ENCODE data around the gene GPS2.

GPS2 gene

DNA sequence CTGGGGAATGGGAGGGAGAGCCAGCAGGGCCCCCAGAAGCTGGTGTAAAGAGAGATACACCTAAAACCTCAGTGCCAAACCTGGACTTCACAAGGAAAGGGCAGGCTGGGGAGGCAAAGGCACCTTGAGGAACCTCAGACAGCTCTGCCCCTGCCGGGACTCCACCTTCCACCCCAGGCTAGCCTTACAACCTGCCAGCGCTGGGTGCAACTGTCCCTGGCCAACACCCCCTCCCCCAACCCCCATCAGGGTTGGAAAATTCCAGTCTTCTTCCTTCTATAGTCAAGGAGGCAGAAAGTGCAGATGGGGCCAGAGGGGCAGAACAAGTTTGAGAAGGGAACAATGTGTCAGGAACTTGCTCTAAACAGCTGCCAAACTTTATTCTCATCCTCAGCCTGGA is 23.0 kb downstream of the GPS2 start:
- DNase-seq, result no peak

DNA sequence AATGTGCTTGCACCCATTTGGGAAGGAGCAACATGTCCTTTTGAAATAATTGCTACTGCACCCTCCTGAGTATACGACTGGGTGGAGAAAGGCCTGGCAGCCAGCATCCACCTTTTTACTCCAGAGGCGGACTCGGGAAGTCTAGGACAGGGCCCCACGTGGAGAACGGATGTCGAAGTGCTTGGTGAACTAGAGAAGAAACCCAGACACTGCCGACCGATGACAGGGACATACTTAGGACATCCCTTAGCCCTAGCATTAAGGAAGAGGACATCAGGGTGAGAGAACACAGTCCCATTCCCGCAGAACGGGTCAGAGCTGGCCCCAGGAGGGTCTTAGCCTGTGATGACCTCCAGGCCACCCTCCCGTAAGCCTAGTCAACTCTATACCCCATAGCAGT is 24.5 kb downstream of the GPS2 start:
- no peak for DNase-seq

DNA sequence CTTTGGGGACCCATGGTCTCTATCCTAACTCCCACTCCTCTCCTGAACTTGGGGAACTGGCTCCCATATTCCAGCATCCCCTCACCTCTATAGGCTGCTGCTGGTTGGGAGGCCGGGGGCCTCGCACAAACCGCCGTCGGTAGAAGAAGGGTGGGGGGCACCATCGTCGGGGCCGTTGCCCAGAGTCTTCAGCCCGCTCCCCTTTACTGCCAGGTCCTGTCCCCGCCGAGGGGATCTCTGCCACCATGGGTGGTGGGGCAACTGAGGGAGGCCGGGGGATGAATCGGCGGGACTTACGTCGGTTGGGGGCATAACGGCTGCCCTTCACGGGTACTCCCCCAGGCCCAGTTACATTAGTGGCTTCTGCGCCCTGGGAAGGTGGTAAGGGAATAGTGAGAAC is 25.0 kb downstream of the GPS2 start:
- no peak for DNase-seq

GRCh38 chr17:7289256-7290032 is 25.7 kb downstream of the GPS2 start:
- DNase-seq, result no peak

- no peak for DNase-seq
These were observed 29.5 kb downstream of the GPS2 start for GRCh38 chr17:7285679-7286078.

GRCh38 chr17:7284911-7285310 is 30.2 kb downstream of the GPS2 start:
- DNase-seq, result no peak

- DNase-seq, result peak in 1 of 2 donors; percentile 36
These were observed 31.5 kb downstream of the GPS2 start for GRCh38 chr17:7283471-7284216.

DNA sequence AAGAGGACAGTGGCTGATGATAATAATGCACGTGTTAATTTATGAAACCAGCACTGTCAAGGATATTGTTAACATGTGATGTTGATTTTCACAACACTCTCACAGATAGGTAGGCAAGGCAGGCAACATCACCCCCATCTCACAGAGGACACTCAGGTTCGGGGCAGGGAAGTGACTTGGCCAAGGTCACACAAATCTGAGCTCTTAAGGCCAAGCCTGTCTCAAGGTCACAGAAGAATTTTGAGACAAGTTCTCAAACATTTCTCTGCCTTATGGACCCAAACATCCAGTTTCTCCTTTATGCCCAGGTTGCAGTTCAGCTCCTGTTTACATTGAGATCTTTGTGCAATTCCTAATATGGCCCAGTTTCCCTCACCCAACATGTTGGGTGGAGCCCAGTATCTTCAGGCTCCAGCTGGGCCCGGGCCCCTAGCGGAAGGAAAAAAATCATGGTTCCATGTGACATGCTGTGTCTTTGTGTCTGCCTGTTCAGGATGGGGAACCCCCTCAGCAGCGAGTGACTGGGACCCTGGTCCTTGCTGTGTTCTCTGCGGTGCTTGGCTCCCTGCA is 32.3 kb downstream of the GPS2 start:
- DNase-seq, result peak; percentile 24 to 35

DNA sequence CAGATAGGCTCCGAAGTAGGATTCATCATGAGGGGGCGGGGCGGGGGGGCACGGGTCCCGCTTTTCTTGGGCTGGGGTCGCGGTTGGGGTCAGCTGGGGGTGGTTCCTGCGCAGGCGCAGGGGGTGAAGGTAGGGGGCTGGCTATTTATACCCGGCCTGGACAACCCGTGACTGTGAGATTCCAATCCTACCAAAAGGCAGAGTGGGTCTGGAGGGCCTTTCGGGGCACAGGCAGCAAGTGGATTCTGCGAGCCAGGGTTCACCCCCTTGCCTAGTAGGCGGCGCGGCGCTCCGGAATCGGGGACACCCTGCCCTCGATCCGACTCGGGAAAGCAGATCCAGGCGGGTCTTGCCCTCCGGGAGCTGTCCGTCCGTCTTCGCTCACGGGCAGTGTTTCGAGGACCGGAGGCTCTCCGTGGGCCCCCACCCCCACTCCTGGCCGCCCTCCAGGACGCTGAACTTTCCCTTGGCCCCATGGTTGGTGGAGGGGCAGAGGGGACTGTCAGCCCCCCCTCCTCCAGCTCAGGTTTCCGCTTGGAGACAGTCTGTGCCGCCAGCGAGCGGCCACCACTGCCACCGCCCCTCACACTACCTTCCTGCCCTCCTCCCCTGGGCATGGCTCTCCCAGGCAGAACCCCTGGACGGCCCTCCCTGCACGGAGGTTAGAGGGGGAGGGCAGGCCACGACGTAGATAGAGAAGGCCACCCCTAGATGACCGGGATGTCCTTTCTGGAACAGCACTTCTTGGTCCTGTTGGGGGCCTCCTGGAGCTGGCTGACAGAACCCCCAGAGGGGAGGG is 33.0 kb downstream of the GPS2 start:
- no peak for DNase-seq

GRCh38 chr17:7281074-7281952 is 33.8 kb downstream of the GPS2 start, which contains the start of gene SLC2A4:
Gene SLC2A4, plus strand, starts transcription at chr17:7281718. Its CDS starts 217 bp downstream, at chr17:7281935.
- DNase-seq, result peak; percentile 94 to 95

GRCh38 chr17:7280519-7281073 is 34.6 kb downstream of the GPS2 start:
- DNase-seq, result peak; percentile 80 to 83

- DNase-seq, result no peak
These were observed 35.7 kb downstream of the GPS2 start for GRCh38 chr17:7279448-7279847.

DNA sequence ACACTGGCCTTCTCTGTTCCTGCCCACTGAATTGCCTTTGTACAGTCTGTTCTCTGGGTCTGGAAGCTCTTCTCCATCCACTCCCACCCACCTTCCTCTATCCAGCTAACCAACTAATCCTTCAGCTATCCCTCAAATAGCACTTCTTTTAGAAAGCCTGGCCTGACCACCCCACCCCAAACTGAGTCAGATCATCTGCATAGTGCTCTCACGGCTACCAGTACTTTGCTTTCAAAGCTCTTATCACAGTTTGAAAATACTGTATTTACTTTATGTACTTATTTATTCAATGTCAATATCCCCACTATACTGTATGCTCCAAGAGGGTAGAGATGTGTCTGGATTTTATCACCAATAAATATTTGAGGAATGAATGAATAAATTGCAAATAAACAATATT is 48.4 kb downstream of the GPS2 start:
- no peak for DNase-seq

GRCh38 chr17:7263801-7264078 is 51.4 kb downstream of the GPS2 start:
- no peak for DNase-seq

- peak; percentile 37 to 44 for DNase-seq
These were observed 52.0 kb downstream of the GPS2 start for GRCh38 chr17:7262935-7263800.

All from inflammatory macrophage (primary cell).